SK-N-SH treated with all-trans-retinoic acid at 6 μM for 48 hours (cell line): Measurements from ENCODE around the gene IGFL1.

Experiments used
- ATAC-seq: fragments of 200-7000 bp; cut with Tn5 transposase; 3 replicates; pipeline ENCODE4 v1.9.1; 2020; ENCODE audit warnings: mild to moderate bottlenecking, moderate library complexity
- ARNTL ChIP-seq: fragments of 450-650 bp; formaldehyde crosslinking; IDR thresholded peaks from 2 replicates; pipeline ENCODE4 v1.5.0; 2020; ENCODE audit warnings: low read depth, mild to moderate bottlenecking, moderate library complexity, borderline replicate concordance
- BACH2 ChIP-seq: fragments of 250-450 bp; sonication (Bioruptor Pico); IDR thresholded peaks from 2 replicates; pipeline ENCODE4 v1.9.0; 2021; ENCODE audit warnings: mild to moderate bottlenecking, borderline replicate concordance
- CREB5 ChIP-seq: fragments of 250-450 bp; sonication (Bioruptor Pico); IDR thresholded peaks from 2 replicates; pipeline ENCODE4 v1.5.1; 2020; ENCODE audit warnings: low read depth, mild to moderate bottlenecking, moderate library complexity
- CSRNP3 ChIP-seq: fragments of 250-450 bp; sonication (Bioruptor Pico); IDR thresholded peaks from 2 replicates; pipeline ENCODE4 v1.5.1; 2021; ENCODE audit warnings: mild to moderate bottlenecking, moderate library complexity
- ESRRG ChIP-seq: fragments of 250-450 bp; sonication (Bioruptor Pico); IDR thresholded peaks from 2 replicates; pipeline ENCODE4 v1.6.1; 2021; ENCODE audit warnings: mild to moderate bottlenecking
- GLIS3 ChIP-seq: fragments of 250-450 bp; sonication (Bioruptor Pico); IDR thresholded peaks from 2 replicates; pipeline ENCODE4 v1.5.0; 2020; ENCODE audit warnings: mild to moderate bottlenecking, moderate library complexity
- ISL1 ChIP-seq: fragments of 250-450 bp; sonication (Bioruptor Pico); IDR thresholded peaks from 2 replicates; pipeline ENCODE4 v2.1.2; 2022; ENCODE audit warnings: mild to moderate bottlenecking, moderate library complexity
- PATZ1 ChIP-seq: fragments of 250-450 bp; sonication (Bioruptor Pico); IDR thresholded peaks from 2 replicates; pipeline ENCODE4 v1.8.0; 2020; ENCODE audit warnings: mild to moderate bottlenecking, moderate library complexity, borderline replicate concordance
- POU6F1 ChIP-seq: fragments of 250-450 bp; sonication (Bioruptor Pico); IDR thresholded peaks from 2 replicates; pipeline ENCODE4 v1.8.0; 2021; ENCODE audit warnings: low read depth, mild to moderate bottlenecking, moderate library complexity, borderline replicate concordance
- RARB ChIP-seq: fragments of 250-450 bp; sonication (Bioruptor Pico); IDR thresholded peaks from 2 replicates; pipeline ENCODE4 v1.8.0; 2021; ENCODE audit warnings: mild to moderate bottlenecking, moderate library complexity
- SNAI2 ChIP-seq: fragments of 250-450 bp; sonication (Bioruptor Pico); IDR thresholded peaks from 2 replicates; pipeline ENCODE4 v1.5.0; 2020; ENCODE audit warnings: mild to moderate bottlenecking, moderate library complexity
- TCF4 ChIP-seq: fragments of 250-450 bp; sonication (Bioruptor Pico); IDR thresholded peaks from 2 replicates; pipeline ENCODE4 v1.8.0; 2021; ENCODE audit warnings: mild to moderate bottlenecking, moderate library complexity, borderline replicate concordance
- TOX ChIP-seq: fragments of 250-450 bp; sonication (Bioruptor Pico); IDR thresholded peaks from 2 replicates; pipeline ENCODE4 v1.8.0; 2021; ENCODE audit warnings: mild to moderate bottlenecking, moderate library complexity, borderline replicate concordance
- TSHZ2 ChIP-seq: fragments of 250-450 bp; sonication (Bioruptor Pico); IDR thresholded peaks from 2 replicates; pipeline ENCODE4 v1.5.0; 2020; ENCODE audit warnings: mild to moderate bottlenecking, moderate library complexity
- ZC3H10 ChIP-seq: fragments of 250-450 bp; sonication (Bioruptor Pico); IDR thresholded peaks from 2 replicates; pipeline ENCODE4 v1.5.1; 2021; ENCODE audit warnings: mild to moderate bottlenecking, moderate library complexity
- ZFP3 ChIP-seq: fragments of 250-450 bp; sonication (Bioruptor Pico); IDR thresholded peaks from 2 replicates; pipeline ENCODE4 v1.5.0; 2020; ENCODE audit warnings: mild to moderate bottlenecking, moderate library complexity
- ZFP30 ChIP-seq: fragments of 450-650 bp; formaldehyde crosslinking; IDR thresholded peaks from 2 replicates; pipeline ENCODE4 v1.5.0; 2022; ENCODE audit warnings: mild to moderate bottlenecking, moderate library complexity
- ZNF565 ChIP-seq: fragments of 450-650 bp; formaldehyde crosslinking; conservative IDR thresholded peaks from 2 replicates; pipeline ENCODE4 v1.5.0; 2020; ENCODE audit warnings: low read depth, mild to moderate bottlenecking, moderate library complexity
- ZNF70 ChIP-seq: fragments of 450-650 bp; formaldehyde crosslinking; IDR thresholded peaks from 2 replicates; pipeline ENCODE4 v1.5.0; 2020; ENCODE audit warnings: mild to moderate bottlenecking, moderate library complexity
- ZNF8 ChIP-seq: fragments of 450-650 bp; formaldehyde crosslinking; IDR thresholded peaks from 2 replicates; pipeline ENCODE4 v1.5.0; 2020; ENCODE audit warnings: mild to moderate bottlenecking, moderate library complexity

Gene IGFL1

GRCh38 chr19:46181388-46181779 lies 48.2 kb upstream of the IGFL1 start:
- peak; percentile 67 for ATAC-seq

GRCh38 chr19:46182476-46182875 lies 47.1 kb upstream of the IGFL1 start:
- ATAC-seq, result no peak
- TF ChIP-seq RARB (CRISPR knock-in tag) (no peak), ARNTL (no peak), POU6F1 (CRISPR knock-in tag) (no peak), TCF4 (no peak), ZNF70 (CRISPR knock-in tag) (no peak), CSRNP3 (CRISPR knock-in tag) (no peak), GLIS3 (CRISPR knock-in tag) (no peak), ISL1 (CRISPR knock-in tag) (no peak), ZNF8 (CRISPR knock-in tag) (no peak), ZC3H10 (CRISPR knock-in tag) (no peak), ZNF565 (CRISPR knock-in tag) (no peak), TOX (no peak)

More at GRCh38 chr19:46181388-46181779, 48.2 kb upstream of the IGFL1 start:
- TF ChIP-seq ARNTL (no peak), ZC3H10 (CRISPR knock-in tag) (no peak), BACH2 (no peak), TCF4 (no peak), ZNF565 (CRISPR knock-in tag) (no peak), SNAI2 (CRISPR knock-in tag) (no peak), POU6F1 (CRISPR knock-in tag) (no peak), GLIS3 (CRISPR knock-in tag) (no peak), ZNF8 (CRISPR knock-in tag) (no peak), ZFP30 (CRISPR knock-in tag) (no peak), RARB (CRISPR knock-in tag) (no peak), ISL1 (CRISPR knock-in tag) (no peak), CREB5 (CRISPR knock-in tag) (no peak), PATZ1 (CRISPR knock-in tag) (no peak), ZFP3 (no peak), TSHZ2 (CRISPR knock-in tag) (no peak), ESRRG (CRISPR knock-in tag) (no peak), TOX (no peak), ZNF70 (CRISPR knock-in tag) (no peak)

GRCh38 chr19:46184775-46185710 lies 44.5 kb upstream of the IGFL1 start:
- ATAC-seq, result peak; percentile 12; the same call in 2 of the 3 replicates
